ENCODE measurements around the gene B4GALT2. TPM values are rescaled to one million over a fixed set of nuclear protein-coding genes. Genes with fewer than 3 reads are reported as not detected.

Gene B4GALT2
- total RNA-seq, 1 donor from 2014 or later, result 39.7 TPM

DNA sequence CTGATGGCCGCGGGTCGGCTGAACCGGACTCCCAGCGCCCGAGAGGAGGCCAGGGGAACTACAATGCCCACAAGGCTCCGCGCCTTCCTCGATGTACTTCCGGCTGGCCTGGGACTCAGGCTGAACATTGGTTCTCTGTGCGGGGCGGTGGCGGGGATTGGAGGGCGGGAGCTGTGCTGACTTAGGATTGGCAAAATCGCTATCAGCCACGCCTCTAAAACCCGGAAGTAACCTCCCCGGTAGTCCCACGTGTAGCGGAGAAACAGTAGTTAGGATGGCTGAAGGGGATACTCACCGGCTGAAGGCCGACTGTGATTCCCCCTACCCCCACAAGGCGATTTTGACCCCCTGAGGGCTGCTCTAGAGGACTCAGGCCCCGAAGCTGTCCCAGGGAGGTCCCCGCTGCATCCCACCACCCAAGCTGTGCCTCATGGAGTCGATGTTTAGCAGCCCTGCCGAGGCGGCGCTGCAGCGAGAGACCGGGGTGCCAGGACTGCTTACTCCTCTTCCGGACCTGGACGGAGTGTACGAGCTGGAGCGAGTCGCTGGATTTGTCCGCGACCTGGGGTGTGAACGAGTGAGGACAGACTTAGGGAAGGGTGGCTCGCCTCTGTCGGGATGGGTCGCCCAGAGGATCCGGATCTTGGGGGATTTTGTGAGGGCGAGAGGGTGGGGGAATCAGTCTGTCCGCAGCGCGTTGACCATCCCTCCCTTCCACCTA lies 9.1 kb upstream of the B4GALT2 start, which contains the start of gene DPH2:
Gene DPH2 (plus strand): TSS at position 265 of the 721 bp plus-strand sequence. CDS start 166 bp downstream, at position 431.
- peak; percentile 98 for DNase-seq (ENCODE audit: low spot score)

DNA sequence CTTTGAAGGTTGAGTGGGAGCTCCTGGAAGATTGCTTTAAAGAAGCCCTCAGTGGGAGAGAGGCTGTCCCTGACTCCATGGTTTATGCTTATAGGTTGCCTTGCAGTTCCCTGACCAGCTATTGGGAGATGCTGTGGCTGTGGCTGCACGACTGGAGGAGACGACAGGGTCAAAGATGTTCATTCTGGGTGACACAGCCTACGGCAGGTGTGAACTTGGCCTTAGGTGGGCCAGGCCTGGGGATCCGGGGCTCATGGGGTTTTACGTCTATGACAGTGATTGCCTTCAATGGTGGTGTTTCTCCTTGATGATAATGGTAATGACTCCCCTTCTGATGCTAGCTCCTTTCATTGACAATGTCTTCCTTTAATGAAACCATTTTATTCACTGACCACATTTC lies 8.5 kb upstream of the B4GALT2 start:
- DNase-seq (ENCODE audit: low spot score), result no peak

DNA sequence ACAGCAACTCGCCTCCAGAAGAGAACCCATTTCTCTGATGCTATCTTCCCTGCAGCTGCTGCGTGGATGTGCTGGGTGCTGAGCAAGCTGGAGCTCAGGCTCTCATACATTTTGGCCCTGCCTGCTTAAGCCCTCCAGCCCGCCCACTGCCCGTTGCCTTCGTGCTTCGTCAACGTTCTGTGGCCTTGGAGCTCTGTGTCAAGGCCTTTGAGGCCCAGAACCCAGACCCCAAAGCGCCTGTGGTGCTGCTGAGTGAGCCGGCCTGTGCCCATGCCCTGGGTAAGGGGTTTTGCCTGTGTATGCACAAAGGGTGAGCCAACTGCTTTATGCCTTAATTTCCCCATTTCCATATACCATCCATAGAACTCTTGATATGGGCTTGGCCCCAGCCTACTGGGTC lies 8.1 kb upstream of the B4GALT2 start:
- DNase-seq (ENCODE audit: low spot score), result no peak

DNA sequence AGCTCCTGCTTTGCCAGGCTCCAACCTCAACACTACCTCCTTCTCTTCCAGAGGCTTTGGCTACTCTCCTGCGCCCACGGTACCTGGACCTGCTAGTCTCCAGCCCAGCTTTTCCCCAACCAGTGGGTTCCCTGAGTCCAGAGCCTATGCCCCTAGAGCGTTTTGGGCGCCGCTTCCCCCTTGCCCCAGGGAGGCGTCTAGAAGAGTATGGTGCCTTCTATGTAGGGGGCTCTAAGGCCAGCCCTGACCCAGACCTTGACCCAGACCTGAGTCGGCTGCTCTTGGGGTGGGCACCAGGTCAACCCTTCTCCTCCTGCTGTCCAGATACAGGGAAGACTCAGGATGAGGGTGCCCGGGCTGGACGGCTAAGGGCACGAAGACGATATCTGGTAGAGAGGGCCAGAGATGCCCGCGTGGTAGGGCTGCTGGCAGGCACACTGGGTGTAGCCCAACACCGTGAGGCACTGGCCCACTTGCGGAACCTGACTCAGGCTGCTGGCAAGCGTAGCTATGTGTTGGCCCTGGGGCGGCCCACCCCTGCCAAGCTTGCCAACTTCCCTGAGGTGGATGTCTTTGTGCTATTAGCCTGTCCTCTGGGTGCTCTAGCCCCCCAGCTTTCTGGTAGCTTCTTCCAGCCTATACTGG lies 7.6 kb upstream of the B4GALT2 start:
- no peak for DNase-seq (ENCODE audit: low spot score)

DNA sequence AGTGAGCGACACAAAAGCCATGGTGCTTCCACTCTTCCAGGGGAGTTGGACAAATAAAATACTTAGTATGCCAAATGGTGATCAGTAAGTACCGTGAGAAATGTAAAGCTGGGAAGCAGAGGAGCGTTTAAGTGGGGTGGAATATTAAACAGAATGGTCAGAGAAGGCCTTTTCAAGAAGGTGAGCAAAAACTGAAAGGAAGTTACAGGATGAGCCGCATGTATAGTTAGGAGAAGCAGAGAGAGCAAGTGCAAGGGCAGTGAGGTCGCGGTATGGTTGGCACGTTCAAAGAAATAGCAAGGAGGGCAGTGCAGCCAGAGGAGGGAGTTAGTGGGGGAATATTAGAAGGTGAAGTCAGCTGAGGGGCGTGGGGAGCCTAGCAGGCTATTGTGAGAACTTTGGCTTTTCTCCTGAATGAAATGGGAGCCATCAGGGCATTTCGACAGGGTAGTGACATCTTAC lies 5.0 kb upstream of the B4GALT2 start:
- peak; percentile 51 for DNase-seq (ENCODE audit: low spot score)

DNA sequence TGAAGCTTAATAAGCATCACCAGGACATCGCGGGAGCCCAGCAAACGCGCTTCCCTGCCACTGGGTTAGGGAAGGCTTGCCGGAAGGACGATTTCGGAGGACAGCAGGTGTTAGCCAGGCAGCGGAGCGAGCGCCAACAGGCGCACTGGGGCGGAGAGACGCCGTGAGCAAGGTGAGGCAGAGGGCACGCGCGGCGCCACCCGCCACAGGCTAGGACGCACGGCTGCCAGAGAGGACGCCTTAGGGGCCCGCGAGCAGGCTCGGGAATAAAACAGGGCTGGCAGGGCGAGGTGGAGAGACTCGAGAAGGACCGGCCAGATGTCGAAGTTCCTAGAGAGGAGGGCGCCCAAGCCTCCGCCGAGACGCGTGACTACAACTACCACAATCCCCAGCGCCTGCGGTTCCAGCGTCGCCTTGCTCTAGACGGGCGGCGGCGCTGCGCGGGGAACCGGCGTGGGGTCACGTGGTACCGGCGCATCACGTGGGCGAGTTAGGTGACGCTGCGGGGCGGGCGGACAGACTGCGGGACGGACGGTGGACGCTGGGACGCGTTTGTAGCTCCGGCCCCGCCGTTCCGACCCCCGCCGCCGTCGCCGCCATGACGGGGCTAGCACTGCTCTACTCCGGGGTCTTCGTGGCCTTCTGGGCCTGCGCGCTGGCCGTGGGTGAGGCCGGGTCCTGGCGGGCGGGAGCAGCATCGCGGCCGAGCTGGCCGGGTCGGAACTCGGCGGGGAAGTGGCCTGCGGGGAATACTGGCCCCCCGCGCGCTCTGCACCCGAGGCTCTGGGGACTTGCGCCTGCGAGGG lies 4.4 kb upstream of the B4GALT2 start, which contains the start of gene ATP6V0B:
Gene ATP6V0B (plus strand): TSS at position 518 of the 806 bp plus-strand sequence. CDS start 81 bp downstream, at position 599.
- DNase-seq (ENCODE audit: low spot score), result peak; percentile 98

DNA sequence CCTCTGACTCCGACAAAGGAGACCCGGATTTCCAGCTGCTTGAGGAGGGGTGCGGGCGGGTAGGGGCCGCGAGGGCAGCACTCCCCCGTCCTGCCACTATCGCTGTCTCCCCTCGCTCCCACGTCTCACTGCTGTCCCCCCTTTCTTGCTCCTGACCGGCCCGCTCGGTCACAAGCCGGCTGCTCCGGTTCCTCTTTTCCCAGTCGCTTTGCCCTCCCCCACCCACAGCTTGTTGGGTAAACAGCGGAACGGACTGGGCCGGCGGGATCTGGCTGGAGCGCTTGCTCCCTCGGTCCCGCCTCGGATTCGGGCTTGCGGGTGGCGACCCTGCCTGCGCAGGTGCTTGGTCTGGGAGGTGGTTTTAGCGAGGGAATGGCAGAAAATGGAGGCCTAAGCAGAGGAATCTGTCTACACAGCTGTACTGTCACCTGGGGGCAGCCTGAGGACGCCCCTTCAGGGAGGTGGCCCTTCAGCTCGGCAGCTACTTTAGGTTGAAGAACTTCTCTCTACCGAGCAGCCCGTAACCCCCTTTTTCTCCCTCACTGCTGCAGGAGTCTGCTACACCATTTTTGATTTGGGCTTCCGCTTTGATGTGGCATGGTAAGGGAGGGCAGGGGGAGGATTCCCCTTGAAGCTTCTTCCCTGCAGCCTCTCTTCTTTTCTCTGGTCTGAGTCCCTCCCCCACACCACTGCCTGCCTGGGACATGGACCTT lies 3.6 kb upstream of the B4GALT2 start:
- DNase-seq (ENCODE audit: low spot score), result peak; percentile 86

DNA sequence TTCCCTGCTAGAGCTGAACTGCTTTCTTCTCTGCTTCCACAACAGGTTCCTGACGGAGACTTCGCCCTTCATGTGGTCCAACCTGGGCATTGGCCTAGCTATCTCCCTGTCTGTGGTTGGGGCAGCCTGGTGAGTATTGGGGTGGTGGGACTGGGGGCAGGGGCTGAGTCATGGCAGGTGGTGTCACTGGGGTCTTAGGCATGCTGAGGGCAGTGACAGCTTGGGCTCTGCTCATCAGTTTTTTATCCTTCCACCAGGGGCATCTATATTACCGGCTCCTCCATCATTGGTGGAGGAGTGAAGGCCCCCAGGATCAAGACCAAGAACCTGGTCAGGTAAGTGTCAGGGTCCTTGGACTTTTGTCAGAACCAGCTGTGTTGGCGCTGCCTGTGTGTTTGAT lies 3.0 kb upstream of the B4GALT2 start:
- DNase-seq (ENCODE audit: low spot score), result no peak

DNA sequence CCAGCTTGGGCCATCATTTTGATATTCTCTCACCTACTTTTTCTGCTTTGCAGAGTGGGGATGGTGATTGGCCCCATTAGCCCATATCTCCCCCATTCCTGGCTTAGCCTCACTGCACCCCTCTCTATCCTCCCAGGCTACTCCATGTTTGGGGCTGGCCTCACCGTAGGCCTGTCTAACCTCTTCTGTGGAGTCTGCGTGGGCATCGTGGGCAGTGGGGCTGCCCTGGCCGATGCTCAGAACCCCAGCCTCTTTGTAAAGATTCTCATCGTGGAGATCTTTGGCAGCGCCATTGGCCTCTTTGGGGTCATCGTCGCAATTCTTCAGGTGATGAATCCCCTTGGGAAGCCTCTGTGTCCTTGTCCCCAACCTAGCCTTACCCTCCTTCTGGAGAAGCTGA lies 2.1 kb upstream of the B4GALT2 start:
- peak; percentile 39 for DNase-seq (ENCODE audit: low spot score)

DNA sequence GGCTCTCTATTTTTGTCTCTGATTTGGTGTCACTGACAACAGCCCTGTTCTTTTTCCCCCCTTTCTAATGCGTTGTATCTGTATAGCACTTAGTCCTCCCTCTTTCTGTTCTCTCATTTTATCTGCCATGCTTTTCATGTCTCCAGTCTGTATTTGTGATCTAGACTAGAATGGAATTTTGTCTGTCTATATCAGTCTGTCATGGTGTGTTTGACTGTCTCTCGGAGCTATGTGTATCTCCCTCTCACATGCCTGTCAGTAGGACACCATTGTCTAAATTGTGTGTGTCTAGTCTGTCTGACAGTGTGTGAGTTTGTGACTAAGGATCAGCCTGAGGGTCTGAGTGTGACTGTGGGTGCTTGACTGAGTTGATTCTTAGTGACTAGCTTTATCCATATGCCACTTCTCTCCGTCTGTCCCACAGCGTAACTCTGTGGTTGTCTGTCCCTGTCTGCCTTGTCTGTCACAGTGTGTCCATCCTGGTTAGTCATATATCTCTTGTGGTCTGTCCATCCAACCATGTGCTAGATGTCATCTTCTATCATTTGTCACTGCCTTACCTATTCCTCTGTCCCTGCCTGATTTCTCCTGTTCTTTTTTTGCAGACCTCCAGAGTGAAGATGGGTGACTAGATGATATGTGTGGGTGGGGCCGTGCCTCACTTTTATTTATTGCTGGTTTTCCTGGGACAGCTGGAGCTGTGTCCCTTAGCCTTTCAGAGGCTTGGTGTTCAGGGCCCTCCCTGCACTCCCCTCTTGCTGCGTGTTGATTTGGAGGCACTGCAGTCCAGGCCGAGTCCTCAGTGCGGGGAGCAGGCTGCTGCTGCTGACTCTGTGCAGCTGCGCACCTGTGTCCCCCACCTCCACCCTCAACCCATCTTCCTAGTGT lies 1.4 kb upstream of the B4GALT2 start:
- DNase-seq (ENCODE audit: low spot score), result no peak

DNA sequence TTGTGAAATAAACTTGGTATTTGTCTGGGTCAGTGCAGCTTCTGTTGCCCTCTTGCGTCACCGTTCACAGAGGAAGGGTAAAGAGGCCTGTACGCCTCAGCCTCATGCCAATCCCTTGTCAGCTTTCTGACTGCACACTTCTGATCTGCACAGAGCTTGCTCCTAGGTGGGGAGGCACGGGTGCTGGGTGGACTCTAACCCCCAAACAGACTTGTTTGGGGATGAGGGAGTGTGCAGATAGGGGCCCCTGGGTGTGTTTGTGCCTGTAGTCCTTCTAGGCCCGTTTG lies 803 bp upstream of the B4GALT2 start:
- DNase-seq (ENCODE audit: low spot score), result no peak

DNA sequence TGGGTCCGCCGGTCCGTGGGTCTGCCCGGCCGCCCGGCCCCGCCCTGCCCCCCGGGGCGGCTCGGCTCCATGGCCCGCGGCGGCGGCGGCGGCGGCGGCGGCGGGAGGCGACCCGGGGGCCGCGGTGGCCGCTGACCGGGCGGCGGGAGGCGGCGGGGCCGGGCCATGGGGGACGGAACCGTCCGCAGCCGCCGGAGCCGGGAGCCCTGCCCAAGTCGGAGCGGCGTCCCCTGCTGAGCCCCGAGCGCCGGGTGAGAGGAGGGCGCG lies 184 bp downstream of the B4GALT2 start:
- DNase-seq (ENCODE audit: low spot score), result peak; percentile 40

DNA sequence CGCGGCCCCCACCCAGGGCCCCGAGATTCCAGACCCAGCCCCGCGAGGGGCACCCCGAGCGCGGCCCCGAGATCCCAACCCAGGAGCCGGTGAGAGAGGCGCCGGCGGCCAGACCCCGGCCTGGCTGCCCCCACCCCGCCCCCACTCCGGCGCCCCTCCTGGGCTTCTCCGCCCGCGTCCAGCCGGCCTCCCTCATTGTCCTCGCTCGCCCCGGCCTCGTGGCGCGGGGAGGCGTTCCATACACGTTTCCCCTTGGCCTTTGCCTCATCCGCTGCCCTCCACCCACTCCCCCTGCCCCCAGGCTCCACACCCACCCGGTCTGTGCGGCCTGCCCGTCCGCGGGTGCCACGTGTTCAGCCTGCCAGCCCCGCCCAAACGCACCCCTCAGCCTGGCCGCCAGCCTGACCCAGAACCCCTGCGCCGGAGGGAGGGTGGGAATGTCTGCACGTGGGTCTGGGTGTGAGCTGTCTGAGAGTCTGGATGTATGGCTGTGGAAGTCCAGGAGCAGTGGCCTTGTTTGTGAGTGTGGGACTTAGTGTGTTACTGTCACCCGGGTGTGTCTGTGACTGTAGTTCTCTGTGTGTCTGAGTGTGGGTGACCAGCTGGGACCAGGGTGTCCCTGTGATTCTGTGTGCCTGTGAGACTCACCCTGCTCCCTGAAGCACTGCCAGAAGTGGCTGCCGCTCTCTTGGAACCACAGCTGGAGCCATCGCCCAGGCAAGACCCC lies 681 bp downstream of the B4GALT2 start:
- peak; percentile 53 for DNase-seq (ENCODE audit: low spot score)

DNA sequence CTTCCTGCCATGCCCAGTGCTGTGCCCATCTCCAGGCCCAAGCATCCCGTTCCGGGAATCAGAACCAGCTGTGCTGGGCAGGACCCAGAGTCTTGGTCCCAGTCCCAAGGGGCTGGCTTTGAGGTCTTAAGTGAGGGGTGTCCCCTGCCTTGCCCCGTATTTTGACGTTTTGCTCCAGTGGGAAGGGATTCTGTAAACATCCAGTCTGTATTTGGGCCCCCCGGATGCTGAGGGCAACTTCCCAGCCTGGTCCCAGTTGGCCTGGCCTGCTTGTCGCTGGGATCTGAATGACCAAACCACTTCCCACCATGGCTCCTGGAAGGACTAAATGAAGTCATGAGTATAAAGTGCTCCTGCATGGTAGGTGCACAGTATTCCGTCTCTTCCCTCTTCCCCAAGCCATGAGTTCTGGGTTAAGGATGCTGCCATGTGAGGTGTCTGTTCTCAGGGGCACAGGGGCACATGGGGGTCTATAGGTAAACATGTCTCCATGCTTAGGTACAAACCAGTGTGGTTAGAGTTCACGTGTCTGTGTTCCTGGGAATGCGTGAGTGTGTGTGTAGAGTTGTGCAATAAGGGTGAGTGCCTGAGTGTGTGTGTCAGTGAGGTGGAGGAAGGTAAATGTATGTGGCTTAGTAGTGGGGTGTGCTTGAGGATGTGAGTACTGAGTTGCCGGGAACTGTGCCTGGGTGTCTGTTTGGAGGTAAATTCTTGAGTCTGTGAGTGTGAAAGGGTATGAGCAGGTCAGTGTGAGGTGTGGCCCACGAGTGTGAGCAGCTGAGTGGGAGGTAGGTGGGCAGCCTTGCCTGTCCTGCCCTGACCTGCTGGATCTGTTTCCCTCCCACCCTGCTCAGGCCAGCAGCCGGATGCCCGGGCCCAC lies 1.5 kb downstream of the B4GALT2 start:
- peak; percentile 46 for DNase-seq (ENCODE audit: low spot score)

DNA sequence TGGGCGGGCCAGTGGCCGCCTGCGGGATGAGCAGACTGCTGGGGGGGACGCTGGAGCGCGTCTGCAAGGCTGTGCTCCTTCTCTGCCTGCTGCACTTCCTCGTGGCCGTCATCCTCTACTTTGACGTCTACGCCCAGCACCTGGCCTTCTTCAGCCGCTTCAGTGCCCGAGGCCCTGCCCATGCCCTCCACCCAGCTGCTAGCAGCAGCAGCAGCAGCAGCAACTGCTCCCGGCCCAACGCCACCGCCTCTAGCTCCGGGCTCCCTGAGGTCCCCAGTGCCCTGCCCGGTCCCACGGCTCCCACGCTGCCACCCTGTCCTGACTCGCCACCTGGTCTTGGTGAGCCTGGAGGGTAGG lies 2.1 kb downstream of the B4GALT2 start:
- DNase-seq (ENCODE audit: low spot score), result peak; percentile 44

DNA sequence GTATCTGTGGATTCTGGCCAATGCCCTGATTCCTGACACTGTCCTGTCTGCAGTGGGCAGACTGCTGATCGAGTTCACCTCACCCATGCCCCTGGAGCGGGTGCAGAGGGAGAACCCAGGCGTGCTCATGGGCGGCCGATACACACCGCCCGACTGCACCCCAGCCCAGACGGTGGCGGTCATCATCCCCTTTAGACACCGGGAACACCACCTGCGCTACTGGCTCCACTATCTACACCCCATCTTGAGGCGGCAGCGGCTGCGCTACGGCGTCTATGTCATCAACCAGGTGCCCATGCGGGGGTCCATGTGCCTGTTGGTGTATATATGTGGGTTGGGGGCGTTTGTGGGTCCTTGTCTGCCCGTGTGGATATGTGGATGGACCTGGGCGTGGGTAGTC lies 2.6 kb downstream of the B4GALT2 start:
- DNase-seq (ENCODE audit: low spot score), result peak; percentile 40

DNA sequence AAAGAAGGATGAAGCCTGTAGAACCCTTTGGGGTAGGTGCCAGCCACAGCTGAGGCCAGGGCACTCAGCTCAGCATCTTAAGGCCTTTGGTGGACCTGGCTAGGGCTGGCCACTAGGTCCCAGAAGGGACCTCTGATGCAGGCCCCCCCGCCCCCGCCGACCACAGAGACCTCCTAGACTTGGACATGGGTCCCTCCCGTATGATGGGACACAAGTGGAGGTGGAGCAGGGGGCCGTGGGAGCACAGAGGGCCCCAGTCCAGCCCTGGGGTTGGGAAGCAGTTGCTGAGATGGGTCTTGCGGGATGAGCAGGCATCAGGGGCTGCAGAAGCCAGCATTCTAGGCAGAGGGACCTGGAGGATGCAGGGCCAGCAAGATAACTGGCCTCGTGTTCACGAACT lies 3.2 kb downstream of the B4GALT2 start:
- no peak for DNase-seq (ENCODE audit: low spot score)

DNA sequence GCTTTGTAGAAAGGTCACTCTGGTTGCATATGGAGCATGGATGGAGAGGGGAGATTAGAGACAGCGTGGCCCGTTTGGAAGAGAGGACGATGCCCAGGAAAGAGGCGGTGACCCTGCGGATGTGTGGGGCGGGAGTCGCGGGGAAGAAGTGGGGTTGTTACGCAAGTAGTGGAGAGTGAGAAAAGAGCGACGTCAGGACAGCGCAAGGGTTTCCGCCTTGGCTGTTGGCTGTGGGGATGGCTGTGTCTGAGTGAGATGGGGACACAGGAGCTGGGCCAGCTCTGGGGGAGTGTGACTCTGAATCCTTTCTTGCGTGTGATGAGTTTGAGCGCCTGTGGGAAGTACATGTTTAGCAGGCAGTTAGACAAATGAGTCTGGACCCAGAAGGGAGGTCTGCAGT lies 3.8 kb downstream of the B4GALT2 start:
- no peak for DNase-seq (ENCODE audit: low spot score)

DNA sequence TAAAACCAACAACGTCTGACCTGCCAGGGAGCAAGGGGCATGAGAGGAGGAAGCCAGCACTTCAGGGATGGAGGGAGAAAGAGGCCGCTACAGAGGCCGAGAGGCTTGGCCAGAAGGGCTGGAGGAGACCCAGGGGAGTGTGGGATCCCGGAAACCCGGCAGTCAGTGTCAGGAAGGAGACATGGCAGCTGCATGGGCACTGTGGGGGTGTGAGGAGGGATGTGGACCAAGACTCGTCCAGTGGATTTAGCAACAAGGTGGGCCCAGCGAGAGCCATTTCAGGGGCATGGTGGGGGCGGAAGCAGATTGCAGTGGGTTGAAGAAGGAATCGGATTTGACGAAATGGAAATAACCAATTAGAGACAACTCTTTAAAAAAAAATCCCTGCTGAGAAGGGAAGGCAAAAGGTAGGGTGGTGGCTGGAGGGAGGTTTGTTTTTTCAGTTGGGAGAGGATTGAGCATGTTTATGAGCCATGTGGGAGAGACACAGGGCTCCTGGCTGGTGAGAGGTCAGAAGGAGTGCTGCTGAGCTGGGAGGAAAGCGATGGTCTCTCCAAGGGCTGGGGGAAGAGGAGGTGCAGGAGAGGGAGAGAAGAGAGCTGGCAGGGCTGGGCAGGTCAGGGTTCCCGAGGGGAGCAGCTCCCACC lies 4.4 kb downstream of the B4GALT2 start:
- no peak for DNase-seq (ENCODE audit: low spot score)
